Astrocyte of the cerebellum (primary cell): ENCODE measurements around the gene KRTAP5-11.
"Not testable (repeated sequence)": the region's sequence is repeated elsewhere in the genome, so short reads cannot be mapped to it uniquely, and the experiment has no call there.

Experiments
- DNase-seq: peaks from one replicate; pipeline ENCODE4 v3.0.0-alpha.2; 2011; ENCODE audit warnings: low read depth
- H3K4me3 ChIP-seq: 2 replicates; pipeline ENCODE4 v1.5.1; 2011; ENCODE audit warnings: mild to moderate bottlenecking, low read depth, low read length, moderate library complexity
- CTCF ChIP-seq: IDR thresholded peaks from 2 replicates; pipeline ENCODE4 v1.5.1; 2012; ENCODE audit warnings: low read length, low read depth, moderate library complexity, mild to moderate bottlenecking; ENCODE audit errors: missing control alignments
- in situ Hi-C: cut with HindIII; loops from 2 replicates; pipeline ENCODE4 v1.10.0; 2017; ENCODE audit warnings: low sequenced_read_pairs

KRTAP5-11 gene

GRCh38 chr11:71575723-71576424 is 6.8 kb downstream of the KRTAP5-11 start:
- no peak for TF ChIP-seq CTCF
- in situ Hi-C loops: no loop called here
- no peak overlapping the region for H3K4me3 ChIP-seq
- DNase-seq: no peak

- in situ Hi-C loops: no loop called here
Observed at GRCh38 chr11:71574418-71574817, 8.3 kb downstream of the KRTAP5-11 start.

GRCh38 chr11:71572811-71573210 is 9.9 kb downstream of the KRTAP5-11 start:
- DNase-seq: no peak
- in situ Hi-C loops: no loop called here
- no peak for TF ChIP-seq CTCF
- no peak overlapping the region for H3K4me3 ChIP-seq

More at GRCh38 chr11:71574418-71574817, 8.3 kb downstream of the KRTAP5-11 start:
- no peak for DNase-seq
- no peak for TF ChIP-seq CTCF
- no peak overlapping the region for H3K4me3 ChIP-seq

- in situ Hi-C loops, H3K4me3 ChIP-seq, DNase-seq: not testable (repeated sequence)
Observed at GRCh38 chr11:71571101-71571850, 11.4 kb downstream of the KRTAP5-11 start.

DNA sequence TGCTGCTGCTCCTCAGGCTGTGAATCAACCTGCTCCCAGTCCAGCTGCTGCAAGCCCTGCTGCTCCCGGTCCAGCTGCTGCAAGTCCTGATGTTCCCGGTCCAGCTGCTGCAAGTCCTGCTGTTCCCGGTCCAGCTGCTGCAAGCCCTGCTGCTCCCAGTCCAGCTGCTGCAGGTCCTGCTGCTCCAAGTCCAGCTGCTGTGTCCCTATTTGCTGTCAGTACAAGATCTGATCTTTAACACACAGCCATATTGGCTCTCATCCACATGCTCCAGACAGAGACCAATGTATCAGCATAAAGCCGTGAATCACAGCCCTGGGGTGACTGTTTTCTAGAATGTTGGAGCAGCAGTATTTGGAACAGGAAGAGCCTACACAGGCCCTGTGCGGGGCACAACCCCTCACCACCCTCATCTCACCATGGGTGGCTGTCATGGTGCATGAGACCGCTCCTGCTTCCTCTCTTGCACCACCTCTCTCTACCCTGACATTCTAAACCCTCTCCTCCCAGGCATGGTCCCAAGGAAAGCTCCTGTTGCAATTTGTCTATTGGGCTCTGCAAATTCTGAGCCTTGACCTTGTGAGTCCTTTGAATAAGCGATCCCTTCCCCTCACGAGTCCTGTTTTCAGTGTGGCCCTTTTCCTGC is 13.8 kb downstream of the KRTAP5-11 start:
- DNase-seq: no peak
- in situ Hi-C loops: no loop called here
- H3K4me3 ChIP-seq: no peak overlapping the region

DNA sequence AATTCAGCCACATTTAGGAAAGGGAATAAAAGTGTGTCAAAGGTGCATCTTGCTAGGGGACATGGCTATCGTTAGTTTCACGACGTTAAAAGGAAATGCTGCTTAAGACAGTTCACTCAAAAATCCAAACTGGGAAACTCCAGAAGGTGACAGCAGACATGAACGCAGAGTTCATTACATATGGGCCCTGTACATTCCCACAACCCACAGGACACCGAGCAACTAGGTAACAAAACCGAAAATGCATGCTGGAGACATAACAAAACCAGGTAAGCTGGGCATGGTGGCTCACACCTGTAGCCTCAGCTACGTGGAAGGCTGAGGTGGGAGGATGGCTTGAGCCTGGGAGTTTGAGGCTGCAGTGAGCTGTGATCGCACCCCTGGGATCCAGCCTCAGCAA is 15.0 kb downstream of the KRTAP5-11 start:
- DNase-seq, in situ Hi-C loops, H3K4me3 ChIP-seq: not testable (repeated sequence)

More for the DNA sequence above, 13.8 kb downstream of the KRTAP5-11 start:
- no peak for TF ChIP-seq CTCF

GRCh38 chr11:71566626-71567599 is 15.8 kb downstream of the KRTAP5-11 start:
- in situ Hi-C loops, DNase-seq, H3K4me3 ChIP-seq: not testable (repeated sequence)
